ENCODE results near the gene TTC17. TPM values are rescaled to one million over a fixed set of nuclear protein-coding genes. Genes with fewer than 3 reads are reported as not detected.

TTC17 gene
- total and polyA plus RNA-seq, 9 of the 15 experiments (the other 6 are each of a cell fraction or from before 2014, with no cell fraction given) = 19.7 to 99.1 (median 53.3) TPM

GRCh38 chr11:43434893-43435292 is 76.2 kb downstream of the TTC17 start (continued):
- TF ChIP-seq ZNF512 (tag; IDR thresholded peaks at IDR 0.05) = no peak
- 0 out of 2 replicates have a peak, but pooled peaks have one; percentile 31 for TF ChIP-seq GATAD2B (IDR thresholded peaks at IDR 0.05; ENCODE audit: borderline replicate concordance)
- TF ChIP-seq DACH1 (IDR thresholded peaks at IDR 0.05; ENCODE audit: partially characterized antibody) = peak; percentile 94

DNA sequence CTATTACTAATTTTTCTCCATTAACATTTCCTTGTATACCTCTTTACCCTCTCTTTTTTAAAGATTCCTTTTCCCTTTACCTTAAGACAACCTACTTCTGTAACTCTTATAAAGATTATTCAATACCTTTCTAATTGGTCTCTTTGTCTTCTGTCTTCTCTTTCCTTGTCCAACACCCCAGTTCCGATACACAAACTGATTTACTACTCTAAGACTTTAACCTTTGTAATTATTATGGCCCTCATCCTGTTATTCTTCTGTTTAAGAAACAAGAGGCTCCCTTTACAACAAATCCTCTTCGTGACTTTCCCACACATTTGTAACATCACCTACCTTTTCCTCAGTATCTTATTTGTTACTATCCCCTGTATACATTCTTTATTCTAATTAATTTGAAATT is 81.8 kb downstream of the TTC17 start:
- in situ Hi-C loops (cut with MboI) = no loop called here
- Histone ChIP-seq H3K27ac (ENCODE audit: extremely low read depth, low read depth, low read length) (no peak overlapping the region), H3K27me3 (ENCODE audit: control insufficient read depth in 2 of 2, insufficient read depth in 2 of 2, low read length in 2 of 2) (no peaks in the 10 kb centered on the region), H3K4me1 (replicated peaks in 1 of 2; ENCODE audit: control insufficient read depth in 2 of 2, insufficient read depth in 2 of 2, low read length in 2 of 2) (no peaks in the 10 kb centered on the region), H3K9ac (ENCODE audit: insufficient read depth in 1 of 2, low read depth in 2 of 2, low read length in 2 of 2) (no peak overlapping the region), H3K79me2 (ENCODE audit: control insufficient read depth, insufficient read depth, low read length) (no peaks in the 10 kb centered on the region), H3K36me3 (ENCODE audit: control insufficient read depth, insufficient read depth, low read length) (peaks cover 79% of the 10 kb centered on the region), H3K4me3 (no peak overlapping the region), H3K9me1 (ENCODE audit: control insufficient read depth, insufficient read depth, low read length) (no peaks in the 10 kb centered on the region), H3K4me2 (ENCODE audit: insufficient read depth, low read length) (no peak overlapping the region), H2AFZ (ENCODE audit: low read depth, low read length) (no peak overlapping the region), H3K9me3 (replicated peaks; ENCODE audit: control insufficient read depth, insufficient read depth, low read depth, low read length) (no peaks in the 10 kb centered on the region), H4K20me1 (replicated peaks; ENCODE audit: control insufficient read depth, insufficient read depth, low read length) (no peaks in the 10 kb centered on the region)
- POLR2A ChIA-PET = no interaction called here
- CTCF ChIA-PET (ENCODE audit: low intra/inter-chr PET ratio) = no interaction called here
- no peak for ATAC-seq
- FAIRE-seq = no peak
- no peak for DNase-seq (ENCODE audit: extremely low read depth in 1 of 4, low spot score in 3 of 4)
- intact Hi-C loops (cut with micrococcal nuclease) = no loop called here
- BruUV-seq (replicated peaks) = no TSS peak
- WGBS (ENCODE audit: insufficient coverage, low coverage, missing lambda C conversion rate) = 97% methylated on average over 2 of the region's 2 CpGs
- TF ChIP-seq RCOR1 (IDR thresholded peaks at IDR 0.05; ENCODE audit: borderline replicate concordance in 1 of 2, low read depth in 2 of 2, low read length in 2 of 2) (no peak), XRCC3 (IDR thresholded peaks at IDR 0.05) (no peak), SREBF2 (CRISPR knock-in tag; IDR thresholded peaks at IDR 0.05) (no peak), ZNF431 (CRISPR knock-in tag; IDR thresholded peaks at IDR 0.05) (no peak), POLR3G (IDR thresholded peaks at IDR 0.05; ENCODE audit: extremely low read depth, insufficient read length, insufficient replicate concordance) (no peak), BCL6 (CRISPR knock-in tag; IDR thresholded peaks at IDR 0.05) (no peak), CBFA2T3 (IDR thresholded peaks at IDR 0.05) (no peak), EP300 (IDR thresholded peaks at IDR 0.05; ENCODE audit: low read length) (no peak), MEIS2 (IDR thresholded peaks at IDR 0.05; ENCODE audit: partially characterized antibody) (no peak), ZNF184 (CRISPR knock-in tag; IDR thresholded peaks at IDR 0.05) (no peak), MTA2 (IDR thresholded peaks at IDR 0.05; ENCODE audit: low read depth) (no peak)
- TF ChIP-seq, protein P1, sequence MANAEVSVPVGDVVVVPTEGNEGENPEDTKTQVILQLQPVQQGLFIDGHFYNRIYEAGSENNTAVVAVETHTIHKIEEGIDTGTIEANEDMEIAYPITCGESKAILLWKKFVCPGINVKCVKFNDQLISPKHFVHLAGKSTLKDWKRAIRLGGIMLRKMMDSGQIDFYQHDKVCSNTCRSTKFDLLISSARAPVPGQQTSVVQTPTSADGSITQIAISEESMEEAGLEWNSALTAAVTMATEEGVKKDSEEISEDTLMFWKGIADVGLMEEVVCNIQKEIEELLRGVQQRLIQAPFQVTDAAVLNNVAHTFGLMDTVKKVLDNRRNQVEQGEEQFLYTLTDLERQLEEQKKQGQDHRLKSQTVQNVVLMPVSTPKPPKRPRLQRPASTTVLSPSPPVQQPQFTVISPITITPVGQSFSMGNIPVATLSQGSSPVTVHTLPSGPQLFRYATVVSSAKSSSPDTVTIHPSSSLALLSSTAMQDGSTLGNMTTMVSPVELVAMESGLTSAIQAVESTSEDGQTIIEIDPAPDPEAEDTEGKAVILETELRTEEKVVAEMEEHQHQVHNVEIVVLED (CRISPR knock-in tag; IDR thresholded peaks at IDR 0.05) = no peak
- TF ChIP-seq, protein P2, sequence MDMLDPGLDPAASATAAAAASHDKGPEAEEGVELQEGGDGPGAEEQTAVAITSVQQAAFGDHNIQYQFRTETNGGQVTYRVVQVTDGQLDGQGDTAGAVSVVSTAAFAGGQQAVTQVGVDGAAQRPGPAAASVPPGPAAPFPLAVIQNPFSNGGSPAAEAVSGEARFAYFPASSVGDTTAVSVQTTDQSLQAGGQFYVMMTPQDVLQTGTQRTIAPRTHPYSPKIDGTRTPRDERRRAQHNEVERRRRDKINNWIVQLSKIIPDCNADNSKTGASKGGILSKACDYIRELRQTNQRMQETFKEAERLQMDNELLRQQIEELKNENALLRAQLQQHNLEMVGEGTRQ (CRISPR knock-in tag; IDR thresholded peaks at IDR 0.05) = no peak

All from K562 (cell line).